BE2C (cell line): ENCODE results near the gene ADRA2B.

Source experiments
- DNase-seq: peaks from one replicate; pipeline ENCODE4 v3.0.0-alpha.2; 2020
- H3K27me3 ChIP-seq: fragments of 250-450 bp; sonication (Bioruptor Pico); 2 replicates; pipeline ENCODE4 v1.5.1; 2020; ENCODE audit warnings: mild to moderate bottlenecking
- H3K36me3 ChIP-seq: fragments of 250-450 bp; sonication (Bioruptor Pico); 2 replicates; pipeline ENCODE4 v1.5.1; 2020; ENCODE audit warnings: mild to moderate bottlenecking
- H3K4me1 ChIP-seq: fragments of 250-450 bp; sonication (Bioruptor Pico); 2 replicates; pipeline ENCODE4 v1.5.1; 2020
- H3K4me3 ChIP-seq: 2 replicates; pipeline ENCODE4 v1.5.1; 2011; ENCODE audit warnings: low read depth, low read length
- H3K9me3 ChIP-seq: fragments of 250-450 bp; sonication (Bioruptor Pico); 2 replicates; pipeline ENCODE4 v1.5.1; 2020
- TF ChIP-seq, protein P1 (sequence below): IDR thresholded peaks from 2 replicates; pipeline ENCODE4 v1.5.1; 2012; ENCODE audit warnings: mild to moderate bottlenecking, low read depth, low read length

ADRA2B gene

DNA sequence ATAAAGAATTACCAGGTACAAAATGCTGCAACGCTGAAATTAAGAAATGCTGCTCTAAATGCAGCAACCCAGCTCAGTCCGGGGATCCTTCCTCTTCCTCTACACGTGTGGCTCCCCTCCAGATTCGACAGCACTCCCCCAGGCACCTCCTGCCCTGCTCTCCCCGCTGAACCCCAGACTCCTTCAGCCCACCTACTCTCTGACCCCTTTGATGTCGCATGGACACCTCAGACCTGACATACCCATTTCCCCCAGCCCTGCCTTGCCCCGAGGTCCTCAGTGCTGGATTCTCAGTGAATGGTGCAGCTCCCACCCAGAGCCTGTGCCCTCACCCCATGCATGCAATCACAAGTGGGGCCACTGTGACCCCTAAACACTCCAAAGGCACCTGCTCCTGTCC, 4.6 kb upstream of the ADRA2B start:
- no peaks in the 10 kb centered on the region for H3K9me3 ChIP-seq
- H3K4me3 ChIP-seq, result no peak overlapping the region
- DNase-seq, result no peak
- no peaks in the 10 kb centered on the region for H3K4me1 ChIP-seq
- H3K36me3 ChIP-seq, result no peaks in the 10 kb centered on the region
- TF ChIP-seq, protein P1, sequence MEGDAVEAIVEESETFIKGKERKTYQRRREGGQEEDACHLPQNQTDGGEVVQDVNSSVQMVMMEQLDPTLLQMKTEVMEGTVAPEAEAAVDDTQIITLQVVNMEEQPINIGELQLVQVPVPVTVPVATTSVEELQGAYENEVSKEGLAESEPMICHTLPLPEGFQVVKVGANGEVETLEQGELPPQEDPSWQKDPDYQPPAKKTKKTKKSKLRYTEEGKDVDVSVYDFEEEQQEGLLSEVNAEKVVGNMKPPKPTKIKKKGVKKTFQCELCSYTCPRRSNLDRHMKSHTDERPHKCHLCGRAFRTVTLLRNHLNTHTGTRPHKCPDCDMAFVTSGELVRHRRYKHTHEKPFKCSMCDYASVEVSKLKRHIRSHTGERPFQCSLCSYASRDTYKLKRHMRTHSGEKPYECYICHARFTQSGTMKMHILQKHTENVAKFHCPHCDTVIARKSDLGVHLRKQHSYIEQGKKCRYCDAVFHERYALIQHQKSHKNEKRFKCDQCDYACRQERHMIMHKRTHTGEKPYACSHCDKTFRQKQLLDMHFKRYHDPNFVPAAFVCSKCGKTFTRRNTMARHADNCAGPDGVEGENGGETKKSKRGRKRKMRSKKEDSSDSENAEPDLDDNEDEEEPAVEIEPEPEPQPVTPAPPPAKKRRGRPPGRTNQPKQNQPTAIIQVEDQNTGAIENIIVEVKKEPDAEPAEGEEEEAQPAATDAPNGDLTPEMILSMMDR, result no peak
- H3K27me3 ChIP-seq, result no peaks in the 10 kb centered on the region

DNA sequence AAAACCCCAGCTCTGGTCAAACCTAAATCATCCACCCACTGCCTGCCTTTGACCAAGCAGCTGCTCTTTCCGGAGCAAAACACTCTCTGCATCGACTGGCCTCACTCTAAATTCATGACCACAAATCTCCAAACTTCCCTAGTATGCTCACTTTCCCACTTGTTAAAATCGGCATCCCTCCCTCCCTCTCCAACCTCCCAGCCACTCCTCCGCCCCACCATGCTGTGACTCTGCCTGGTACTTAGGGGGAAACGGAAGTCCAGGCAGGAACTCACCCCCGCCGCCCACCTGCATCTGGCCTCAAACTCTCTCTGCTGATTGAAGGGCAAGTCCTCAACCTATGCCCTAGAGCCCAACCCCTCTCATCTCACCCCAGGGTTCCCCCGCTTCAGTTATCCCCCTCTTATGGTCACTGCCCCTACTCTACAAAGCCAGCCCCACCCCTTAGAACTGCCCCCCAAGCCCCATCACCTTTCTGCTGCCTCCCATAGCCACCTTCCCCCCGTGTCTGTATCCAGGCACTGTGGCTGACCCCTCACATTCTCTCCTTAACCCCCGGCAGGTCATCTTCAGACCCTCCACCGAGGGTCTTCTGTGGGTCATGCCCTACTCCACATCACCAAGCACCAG, 3.8 kb upstream of the ADRA2B start:
- no peaks in the 10 kb centered on the region for H3K36me3 ChIP-seq
- no peaks in the 10 kb centered on the region for H3K4me1 ChIP-seq
- no peak for DNase-seq
- TF ChIP-seq, protein P1, result no peak
- no peak overlapping the region for H3K4me3 ChIP-seq
- H3K27me3 ChIP-seq, result no peaks in the 10 kb centered on the region
- no peaks in the 10 kb centered on the region for H3K9me3 ChIP-seq

DNA sequence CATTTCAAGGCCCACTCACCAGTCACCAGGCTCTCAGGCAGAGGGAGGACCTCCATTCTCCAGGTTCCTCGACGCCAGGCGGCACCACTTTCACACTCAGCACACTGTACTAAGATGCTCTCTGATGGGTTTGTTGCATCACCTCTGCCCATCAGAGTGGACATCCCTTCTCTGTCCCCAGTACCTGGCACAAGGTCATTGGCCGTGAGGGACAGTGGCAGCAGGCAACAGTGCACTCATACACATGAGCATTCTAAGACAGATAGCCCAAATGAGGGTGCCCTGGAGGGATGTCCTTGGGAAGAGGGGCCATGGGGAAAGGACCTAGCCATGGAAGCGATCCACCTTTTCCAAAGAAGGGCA, 3.0 kb upstream of the ADRA2B start:
- H3K36me3 ChIP-seq, result no peaks in the 10 kb centered on the region
- H3K4me3 ChIP-seq, result no peak overlapping the region
- no peaks in the 10 kb centered on the region for H3K27me3 ChIP-seq
- TF ChIP-seq, protein P1, result no peak
- DNase-seq, result no peak
- H3K4me1 ChIP-seq, result no peaks in the 10 kb centered on the region
- no peaks in the 10 kb centered on the region for H3K9me3 ChIP-seq

DNA sequence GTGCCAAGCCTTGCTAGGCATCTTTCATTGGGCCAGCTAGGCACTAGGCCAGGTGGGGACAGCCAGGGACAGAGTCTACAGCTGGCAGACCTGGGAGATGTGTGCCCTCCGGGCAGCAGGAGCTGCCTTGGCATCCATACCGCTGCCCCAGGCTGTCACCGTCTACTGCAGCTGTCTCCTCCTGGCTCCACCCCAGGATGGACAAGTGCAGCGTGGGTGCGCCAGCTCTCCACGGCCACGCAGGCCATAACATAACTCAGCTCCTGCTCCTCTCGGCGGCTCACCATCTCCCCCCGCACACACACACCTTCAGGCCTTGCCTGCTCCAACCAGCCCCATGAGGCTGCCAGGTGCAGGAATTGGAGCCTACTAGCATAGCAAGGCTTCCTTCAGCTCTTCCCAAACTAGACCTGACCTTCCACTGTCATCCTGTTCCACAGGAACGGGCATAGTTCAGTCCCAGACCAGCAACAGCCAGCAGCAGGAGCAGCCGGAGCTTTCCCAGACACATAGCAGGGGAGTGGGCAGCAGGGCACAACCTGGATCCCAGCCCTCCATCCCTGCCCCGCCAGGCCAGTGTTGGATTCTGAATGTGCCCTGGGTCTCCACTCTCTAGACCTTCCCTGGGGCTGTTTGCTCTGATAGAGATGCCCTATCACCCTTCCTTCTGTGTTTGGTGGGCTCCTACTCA, 2.5 kb upstream of the ADRA2B start:
- Histone ChIP-seq H3K9me3 (no peaks in the 10 kb centered on the region), H3K4me1 (no peaks in the 10 kb centered on the region), H3K27me3 (no peaks in the 10 kb centered on the region), H3K36me3 (no peaks in the 10 kb centered on the region), H3K4me3 (no peak overlapping the region)
- DNase-seq, result no peak
- TF ChIP-seq, protein P1, result no peak

DNA sequence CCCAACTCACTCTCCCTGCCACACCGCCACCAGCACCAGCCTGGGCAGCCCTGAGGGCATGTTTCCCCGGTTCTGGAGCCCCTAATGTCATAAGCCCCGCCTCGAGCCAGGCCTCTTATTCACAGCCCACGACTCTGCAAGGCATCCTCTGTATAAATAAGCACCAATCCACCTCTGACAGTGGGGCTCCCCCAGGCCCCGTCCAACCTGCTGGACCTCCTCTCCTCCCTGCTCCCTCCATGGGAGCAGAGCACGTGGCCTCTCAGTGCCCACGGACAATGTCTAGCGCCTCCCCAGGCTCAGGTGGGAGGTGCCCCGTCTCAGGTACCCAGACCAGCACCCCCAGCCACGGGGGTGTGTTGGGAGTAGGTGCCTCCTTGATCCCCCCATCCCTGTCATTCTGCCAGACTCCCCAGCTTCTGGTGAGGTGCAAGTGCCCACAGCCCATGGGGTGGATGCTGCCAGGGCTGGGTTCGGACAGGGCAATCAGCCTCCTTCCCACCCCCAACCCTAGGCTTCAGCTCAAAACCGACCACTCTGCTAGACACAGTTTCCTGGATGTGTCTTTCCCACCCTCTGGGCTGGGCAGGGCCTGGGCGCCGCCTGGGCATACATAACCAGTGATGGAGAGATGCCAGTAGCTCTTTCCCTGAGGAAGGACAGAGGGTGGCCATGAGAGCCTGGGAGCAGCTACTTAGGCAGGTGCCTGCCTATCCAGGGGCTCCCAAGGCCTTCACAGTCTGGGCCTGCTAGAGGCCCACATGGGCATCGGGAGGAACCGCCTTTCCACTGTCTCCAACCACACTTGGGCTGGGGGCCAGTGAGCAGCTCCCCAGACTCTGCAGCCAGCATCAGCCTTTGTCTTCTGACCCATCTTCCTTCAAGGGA, 1.6 kb upstream of the ADRA2B start:
- Histone ChIP-seq H3K4me3 (no peak overlapping the region; the same call in 1 of the 2 replicates), H3K36me3 (no peaks in the 10 kb centered on the region), H3K27me3 (no peaks in the 10 kb centered on the region), H3K4me1 (no peaks in the 10 kb centered on the region), H3K9me3 (no peaks in the 10 kb centered on the region)
- peak; percentile 43 for DNase-seq
- TF ChIP-seq, protein P1, result no peak
